Measurements from ENCODE around the gene CHCHD1.
"Not testable (repeated sequence)": the region's sequence is repeated elsewhere in the genome, so short reads cannot be mapped to it uniquely, and the experiment has no call there.

CHCHD1 gene

GRCh38 chr10:73810735-73811465, 29.1 kb downstream of the CHCHD1 start:
- peak; percentile 27 to 53 (median 31) for DNase-seq (ENCODE audit: low read depth in 3 of 3)

- no peak for DNase-seq (ENCODE audit: low read depth in 3 of 3)
Measured at GRCh38 chr10:73812657-73813056, 30.8 kb downstream of the CHCHD1 start.

GRCh38 chr10:73813333-73813732, 31.5 kb downstream of the CHCHD1 start:
- DNase-seq (ENCODE audit: low read depth in 3 of 3): no peak

- DNase-seq (ENCODE audit: low read depth in 3 of 3): no peak
Measured at GRCh38 chr10:73814276-73814895, 32.5 kb downstream of the CHCHD1 start.

GRCh38 chr10:73814896-73815718, 33.3 kb downstream of the CHCHD1 start:
- DNase-seq (ENCODE audit: low read depth in 3 of 3): no peak

- no peak for DNase-seq (ENCODE audit: low read depth in 3 of 3)
Measured at GRCh38 chr10:73815719-73816030, 33.8 kb downstream of the CHCHD1 start.

- DNase-seq (ENCODE audit: low read depth in 3 of 3): no peak
Measured at GRCh38 chr10:73816917-73817729, 35.3 kb downstream of the CHCHD1 start.

GRCh38 chr10:73817826-73818225, 36.0 kb downstream of the CHCHD1 start:
- DNase-seq (ENCODE audit: low read depth in 3 of 3): no peak

- DNase-seq (ENCODE audit: low read depth in 3 of 3): no peak
Measured at GRCh38 chr10:73818402-73818801, 36.6 kb downstream of the CHCHD1 start.

GRCh38 chr10:73819081-73819480, 37.2 kb downstream of the CHCHD1 start:
- DNase-seq (ENCODE audit: low read depth in 3 of 3): no peak

- DNase-seq (ENCODE audit: low read depth in 3 of 3): no peak
Measured at GRCh38 chr10:73819513-73820093, 37.8 kb downstream of the CHCHD1 start.

- DNase-seq (ENCODE audit: low read depth in 3 of 3): no peak
Measured at GRCh38 chr10:73823391-73823790, 41.5 kb downstream of the CHCHD1 start.

GRCh38 chr10:73824146-73824725, 42.4 kb downstream of the CHCHD1 start:
- no peak for DNase-seq (ENCODE audit: low read depth in 3 of 3)

GRCh38 chr10:73827346-73828089, 45.7 kb downstream of the CHCHD1 start:
- no peak for DNase-seq (ENCODE audit: low read depth in 3 of 3)

- no peak for DNase-seq (ENCODE audit: low read depth in 3 of 3)
Measured at GRCh38 chr10:73828161-73828560, 46.3 kb downstream of the CHCHD1 start.

GRCh38 chr10:73829090-73829489, 47.2 kb downstream of the CHCHD1 start:
- DNase-seq (ENCODE audit: low read depth in 3 of 3): not testable (repeated sequence)

All from stimulated activated CD4-positive, alpha-beta T cell treated with anti-CD3 and anti-CD28 coated beads, TNF-alpha, amount 100 ng/mL, for 24 hours (primary cell).